Measurements from ENCODE around the gene BRCA2. TPM values are rescaled to one million over a fixed set of nuclear protein-coding genes. Genes with fewer than 3 reads are reported as not detected.
"Not testable (repeated sequence)": the region's sequence is repeated elsewhere in the genome, so short reads cannot be mapped to it uniquely, and the experiment has no call there.

The BRCA2 gene
- total and polyA plus RNA-seq, 3 donors from 2014 or later: 4.9 to 19.4 (median 13.6) TPM

DNA sequence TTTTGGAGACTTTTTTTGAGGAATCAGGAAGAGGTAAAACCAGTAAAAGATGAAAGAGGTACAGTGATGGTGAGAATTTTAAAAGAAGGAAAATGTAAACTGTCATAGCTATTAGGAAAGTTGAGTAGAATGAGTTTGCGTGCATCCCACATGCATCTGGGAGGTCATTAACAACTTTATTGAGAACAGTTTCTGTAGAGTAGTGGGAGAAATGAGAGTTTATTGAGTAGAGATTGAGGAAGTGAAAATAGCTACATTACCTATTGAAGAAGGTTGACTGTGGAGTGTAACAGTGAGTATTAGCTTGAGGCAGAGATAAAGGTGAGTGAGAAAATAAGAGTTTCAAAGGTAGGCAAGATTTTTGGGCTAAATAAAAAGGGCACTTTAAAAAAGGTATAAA is 38.7 kb downstream of the BRCA2 start:
- H3K27me3 ChIP-seq: no peaks in the 10 kb centered on the region
- 95% methylated on average over 1 of the region's 1 CpG for WGBS, 2 donors
- H3K4me3 ChIP-seq: no peak overlapping the region
- no peaks in the 10 kb centered on the region for H3K4me1 ChIP-seq
- no peak for DNase-seq
- intact Hi-C loops (cut with DNase I; ENCODE audit: low total_unique reads): no loop called here
- H3K36me3 ChIP-seq (ENCODE audit: low read depth, missing control alignments): no peaks in the 10 kb centered on the region
- H3K27ac ChIP-seq: no peak overlapping the region
- H3K9me3 ChIP-seq: no peaks in the 10 kb centered on the region
- TF ChIP-seq, protein P1, sequence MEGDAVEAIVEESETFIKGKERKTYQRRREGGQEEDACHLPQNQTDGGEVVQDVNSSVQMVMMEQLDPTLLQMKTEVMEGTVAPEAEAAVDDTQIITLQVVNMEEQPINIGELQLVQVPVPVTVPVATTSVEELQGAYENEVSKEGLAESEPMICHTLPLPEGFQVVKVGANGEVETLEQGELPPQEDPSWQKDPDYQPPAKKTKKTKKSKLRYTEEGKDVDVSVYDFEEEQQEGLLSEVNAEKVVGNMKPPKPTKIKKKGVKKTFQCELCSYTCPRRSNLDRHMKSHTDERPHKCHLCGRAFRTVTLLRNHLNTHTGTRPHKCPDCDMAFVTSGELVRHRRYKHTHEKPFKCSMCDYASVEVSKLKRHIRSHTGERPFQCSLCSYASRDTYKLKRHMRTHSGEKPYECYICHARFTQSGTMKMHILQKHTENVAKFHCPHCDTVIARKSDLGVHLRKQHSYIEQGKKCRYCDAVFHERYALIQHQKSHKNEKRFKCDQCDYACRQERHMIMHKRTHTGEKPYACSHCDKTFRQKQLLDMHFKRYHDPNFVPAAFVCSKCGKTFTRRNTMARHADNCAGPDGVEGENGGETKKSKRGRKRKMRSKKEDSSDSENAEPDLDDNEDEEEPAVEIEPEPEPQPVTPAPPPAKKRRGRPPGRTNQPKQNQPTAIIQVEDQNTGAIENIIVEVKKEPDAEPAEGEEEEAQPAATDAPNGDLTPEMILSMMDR (IDR thresholded peaks at IDR 0.05): no peak
- TF ChIP-seq POLR2A (IDR thresholded peaks at IDR 0.05): no peak

DNA sequence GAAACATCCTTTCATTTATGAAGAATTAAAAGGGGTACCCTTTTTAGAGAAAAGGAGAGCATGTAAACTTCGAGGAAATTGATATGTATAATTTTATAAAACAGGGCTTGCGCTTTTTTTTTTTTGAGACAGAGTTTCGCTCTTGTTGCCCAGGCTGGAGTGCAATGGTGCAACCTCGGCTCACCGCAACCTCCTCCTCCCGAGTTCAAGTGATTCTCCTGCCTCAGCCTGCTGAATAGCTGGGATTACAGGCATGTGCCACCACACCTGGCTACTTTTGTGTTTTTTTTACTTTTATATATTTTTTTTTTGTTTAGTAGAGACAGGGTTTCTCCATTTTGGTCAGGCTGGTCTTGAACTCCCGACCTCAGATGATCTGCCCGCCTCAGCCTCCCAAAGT is 40.6 kb downstream of the BRCA2 start:
- DNase-seq; H3K36me3 ChIP-seq (ENCODE audit: low read depth, missing control alignments); H3K27me3 ChIP-seq; H3K4me1 ChIP-seq; intact Hi-C loops (cut with DNase I; ENCODE audit: low total_unique reads); H3K4me3 ChIP-seq; H3K27ac ChIP-seq; H3K9me3 ChIP-seq: not testable (repeated sequence)
- 96 to 98% methylated on average over 8 of the region's 8 CpGs for WGBS, 2 donors

DNA sequence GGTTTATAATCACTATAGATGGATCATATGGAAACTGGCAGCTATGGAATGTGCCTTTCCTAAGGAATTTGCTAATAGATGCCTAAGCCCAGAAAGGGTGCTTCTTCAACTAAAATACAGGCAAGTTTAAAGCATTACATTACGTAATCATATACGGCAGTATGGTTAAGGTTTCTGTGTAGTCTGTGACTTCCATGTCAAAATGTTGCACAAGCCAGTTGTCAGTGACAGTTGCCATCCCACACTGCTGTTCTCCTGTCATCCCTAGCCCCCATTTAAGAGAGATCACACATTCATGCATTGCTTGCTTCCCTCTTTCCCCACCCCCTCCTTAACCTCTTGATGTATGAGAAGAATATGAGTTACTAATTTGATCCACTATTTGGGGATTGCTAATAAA is 47.3 kb downstream of the BRCA2 start:
- Histone ChIP-seq H3K27ac (no peak overlapping the region), H3K27me3 (no peaks in the 10 kb centered on the region), H3K4me3 (no peak overlapping the region), H3K9me3 (no peaks in the 10 kb centered on the region), H3K4me1 (no peaks in the 10 kb centered on the region), H3K36me3 (ENCODE audit: low read depth, missing control alignments) (no peaks in the 10 kb centered on the region)
- intact Hi-C loops (cut with DNase I; ENCODE audit: low total_unique reads): no loop called here
- no peak for DNase-seq
- TF ChIP-seq POLR2A (IDR thresholded peaks at IDR 0.05): no peak
- TF ChIP-seq, protein P1 (IDR thresholded peaks at IDR 0.05): no peak
- 91 to 96% methylated on average over 2 of the region's 2 CpGs for WGBS, 2 donors

DNA sequence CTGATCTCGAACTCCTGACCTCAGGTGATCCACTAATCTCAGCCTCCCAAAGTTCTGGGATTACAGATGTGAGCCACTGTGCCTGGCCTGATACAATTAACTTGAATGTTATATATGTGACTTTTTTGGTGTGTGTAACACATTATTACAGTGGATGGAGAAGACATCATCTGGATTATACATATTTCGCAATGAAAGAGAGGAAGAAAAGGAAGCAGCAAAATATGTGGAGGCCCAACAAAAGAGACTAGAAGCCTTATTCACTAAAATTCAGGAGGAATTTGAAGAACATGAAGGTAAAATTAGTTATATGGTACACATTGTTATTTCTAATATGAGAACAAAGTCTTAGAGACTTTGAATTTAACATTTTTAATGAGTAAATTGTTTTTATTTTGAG is 55.5 kb downstream of the BRCA2 start:
- 95 to 98% methylated on average over 2 of the region's 2 CpGs for WGBS, 2 donors
- TF ChIP-seq POLR2A (IDR thresholded peaks at IDR 0.05): no peak
- TF ChIP-seq, protein P1 (IDR thresholded peaks at IDR 0.05): no peak

DNA sequence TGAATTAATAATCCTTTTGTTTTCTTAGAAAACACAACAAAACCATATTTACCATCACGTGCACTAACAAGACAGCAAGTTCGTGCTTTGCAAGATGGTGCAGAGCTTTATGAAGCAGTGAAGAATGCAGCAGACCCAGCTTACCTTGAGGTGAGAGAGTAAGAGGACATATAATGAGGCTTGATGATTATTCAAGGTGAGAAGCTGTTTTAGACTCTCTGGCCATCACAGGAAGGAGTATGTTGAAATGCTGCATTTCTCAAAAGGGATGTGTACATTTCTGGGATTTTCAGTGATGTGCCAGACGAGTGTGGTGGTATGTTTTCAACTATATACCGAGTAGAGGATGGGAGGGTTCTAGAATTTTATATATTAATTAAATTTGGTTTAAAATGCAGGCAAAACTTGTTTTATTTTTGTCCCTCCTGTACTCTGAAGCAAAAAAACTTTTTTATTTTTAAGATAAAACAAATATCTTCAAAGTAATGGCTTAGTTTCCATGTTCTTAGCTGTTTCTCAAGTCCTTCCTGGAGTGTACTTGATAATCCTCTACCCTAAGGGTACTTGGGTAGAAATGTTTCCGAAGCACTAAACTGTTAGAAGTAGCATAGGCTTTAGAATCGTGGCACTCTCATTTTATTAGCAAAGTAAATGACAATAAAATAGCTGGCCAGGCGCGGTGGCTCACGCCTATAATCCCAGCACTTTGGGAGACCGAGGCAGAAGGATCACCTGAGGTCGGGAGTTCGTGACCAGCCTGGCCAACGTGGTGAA is 61.5 kb downstream of the BRCA2 start:
- DNase-seq: no peak
- Histone ChIP-seq H3K36me3 (ENCODE audit: low read depth, missing control alignments) (no peaks in the 10 kb centered on the region), H3K9me3 (no peaks in the 10 kb centered on the region), H3K27me3 (no peaks in the 10 kb centered on the region), H3K4me1 (no peaks in the 10 kb centered on the region), H3K27ac (no peak overlapping the region), H3K4me3 (no peak overlapping the region)
- TF ChIP-seq, protein P1 (IDR thresholded peaks at IDR 0.05): no peak
- TF ChIP-seq POLR2A (IDR thresholded peaks at IDR 0.05): no peak
- intact Hi-C loops (cut with DNase I; ENCODE audit: low total_unique reads): no loop called here
- 87 to 91% methylated on average over 13 of the region's 13 CpGs for WGBS, 2 donors

More for the DNA sequence above, 55.5 kb downstream of the BRCA2 start:
- intact Hi-C loops (cut with DNase I; ENCODE audit: low total_unique reads): no loop called here
- H3K4me3 ChIP-seq: no peak overlapping the region
- H3K9me3 ChIP-seq: no peaks in the 10 kb centered on the region
- no peaks in the 10 kb centered on the region for H3K36me3 ChIP-seq (ENCODE audit: low read depth, missing control alignments)
- no peaks in the 10 kb centered on the region for H3K27me3 ChIP-seq
- no peak overlapping the region for H3K27ac ChIP-seq
- H3K4me1 ChIP-seq: no peaks in the 10 kb centered on the region
- DNase-seq: no peak

Data from testis (tissue), 3 donors.